NCI-H1092 (cell line): Measurements from ENCODE around the gene SERPINB7.

ENCODE experiments used
- DNase-seq: peaks from one replicate; lab custom pipeline; 2025; lab: John Stamatoyannopoulos, UW

The SERPINB7 gene

GRCh38 chr18:63848159-63848558 is 72.9 kb downstream of the SERPINB7 start:
- DNase-seq: peak; percentile 59

- peak; percentile 2 for DNase-seq
Measured at GRCh38 chr18:63850020-63850419, 74.8 kb downstream of the SERPINB7 start.

GRCh38 chr18:63850636-63851035 is 75.4 kb downstream of the SERPINB7 start:
- DNase-seq: no peak
